AG04450 (cell line): ENCODE results near the gene P2RY6. TPM values are rescaled to one million over a fixed set of nuclear protein-coding genes. Genes with fewer than 3 reads are reported as not detected.

Source experiments
- CTCF ChIA-PET: fragments of 300-600, 350-600 bp; formaldehyde crosslinking; extraction: SDS; loops from one replicate; lab custom pipeline; 2022; ENCODE audit warnings: antibody characterized with exemption, inconsistent platforms; lab: Charles Lee
- POLR2A ChIA-PET: fragments of 350-600 bp; formaldehyde crosslinking; extraction: SDS; loops from one replicate; lab custom pipeline; 2021; ENCODE audit warnings: antibody characterized with exemption, inconsistent platforms; lab: Yijun Ruan, JAX
- DNase-seq: peaks from one replicate; pipeline ENCODE4 v3.0.0-alpha.2; 2011; ENCODE audit warnings: low read depth, low spot score
- H3K27ac ChIP-seq: one replicate; pipeline ENCODE4 v1.5.1; 2012; ENCODE audit warnings: low read depth, low read length, control low read depth
- H3K27me3 ChIP-seq: one replicate; pipeline ENCODE4 v1.6.0; 2012; ENCODE audit warnings: low read length; ENCODE audit not compliant: control insufficient read depth, insufficient read depth
- H3K4me3 ChIP-seq: 2 replicates; pipeline ENCODE4 v1.5.1; 2011; ENCODE audit warnings: mild to moderate bottlenecking, low read depth, low read length, control low read depth
- H3K9me3 ChIP-seq: 2 replicates; pipeline ENCODE4 v1.5.1; 2012; ENCODE audit warnings: low read length; ENCODE audit not compliant: control insufficient read depth, insufficient read depth
- CTCF ChIP-seq: IDR thresholded peaks from 2 replicates; pipeline ENCODE4 v1.5.1; 2011; ENCODE audit warnings: low read depth, low read length, control low read depth, inconsistent platforms
- polyA plus RNA-seq: library from polyadenylated mRNA; depleted of rRNA; stranded (reverse); fragments of >200 nt; gene quantifications from 2 replicates; pipeline ENCODE4 v1.2.3, GENCODE V29; 2011

The P2RY6 gene
- polyA plus RNA-seq, 1 experiment, result not detected

GRCh38 chr11:73297702-73298101 is 25.6 kb downstream of the P2RY6 start:
- TF ChIP-seq CTCF, result no peak
- Histone ChIP-seq H3K27ac (no peak overlapping the region), H3K4me3 (no peak overlapping the region), H3K27me3 (no peaks in the 10 kb centered on the region), H3K9me3 (no peaks in the 10 kb centered on the region)
- no peak for DNase-seq
- ChIA-PET CTCF (interaction anchor here (1.0 to 2.8 kb wide), 7 partner anchors 9 to 466 kb away, joined by 3 to 27 read pairs (median 6); partner anchors contain the start of gene ARHGEF17), POLR2A (interaction anchor here (0.6 kb wide), 1 partner anchor 203 kb away, joined by 4 read pairs; no protein-coding TSS in a partner anchor)

- no peak overlapping the region for H3K27ac ChIP-seq
- DNase-seq, result no peak
- TF ChIP-seq CTCF, result no peak
- H3K27me3 ChIP-seq, result no peaks in the 10 kb centered on the region
- ChIA-PET POLR2A (interaction anchor here (0.6 kb wide), 1 partner anchor 202 kb away, joined by 4 read pairs; no protein-coding TSS in a partner anchor), CTCF (interaction anchor here (1.0 to 2.8 kb wide), 7 partner anchors 9 to 467 kb away, joined by 3 to 27 read pairs (median 6); partner anchors contain the start of gene ARHGEF17)
- no peaks in the 10 kb centered on the region for H3K9me3 ChIP-seq
- H3K4me3 ChIP-seq, result no peak overlapping the region
Observed at GRCh38 chr11:73298233-73298632, 26.1 kb downstream of the P2RY6 start.

GRCh38 chr11:73299751-73300150 is 27.6 kb downstream of the P2RY6 start:
- no peak for TF ChIP-seq CTCF
- CTCF ChIA-PET, result interaction anchor here (0.9 to 3.3 kb wide), 4 partner anchors 10 to 93 kb away, joined by 3 to 23 read pairs (median 8); no protein-coding TSS in a partner anchor

GRCh38 chr11:73306069-73306841 is 34.1 kb downstream of the P2RY6 start:
- Histone ChIP-seq H3K9me3 (no peaks in the 10 kb centered on the region; the same call in 1 of the 2 replicates), H3K4me3 (no peak overlapping the region), H3K27ac (no peak overlapping the region), H3K27me3 (no peaks in the 10 kb centered on the region)
- ChIA-PET POLR2A (interaction anchor here (0.9 to 5.3 kb wide), 3 partner anchors 29 to 54 kb away, joined by 3 to 70 read pairs (median 5); no protein-coding TSS in a partner anchor), CTCF (interaction anchor here (0.6 to 5.9 kb wide), 39 partner anchors 8 to 476 kb away, joined by 3 to 137 read pairs (median 5); partner anchors contain the start of gene FCHSD2)
- DNase-seq, result no peak
- TF ChIP-seq CTCF, result peak; percentile 41

More at GRCh38 chr11:73299751-73300150, 27.6 kb downstream of the P2RY6 start:
- POLR2A ChIA-PET, result no interaction called here
- Histone ChIP-seq H3K27ac (no peak overlapping the region), H3K4me3 (no peak overlapping the region), H3K27me3 (no peaks in the 10 kb centered on the region), H3K9me3 (no peaks in the 10 kb centered on the region)
- DNase-seq, result no peak
